ENCODE measurements around the gene GPR37.

GPR37 gene

GRCh38 chr7:124781418-124781817 is 15.8 kb upstream of the GPR37 start:
- no peak overlapping the region for H3K27ac ChIP-seq (ENCODE audit: poor library complexity, severe bottlenecking)
- H3K4me3 ChIP-seq (ENCODE audit: severe bottlenecking), result no peak overlapping the region
- H3K4me1 ChIP-seq (ENCODE audit: insufficient read depth, poor library complexity, severe bottlenecking), result no peaks in the 10 kb centered on the region
- TF ChIP-seq, protein P1, sequence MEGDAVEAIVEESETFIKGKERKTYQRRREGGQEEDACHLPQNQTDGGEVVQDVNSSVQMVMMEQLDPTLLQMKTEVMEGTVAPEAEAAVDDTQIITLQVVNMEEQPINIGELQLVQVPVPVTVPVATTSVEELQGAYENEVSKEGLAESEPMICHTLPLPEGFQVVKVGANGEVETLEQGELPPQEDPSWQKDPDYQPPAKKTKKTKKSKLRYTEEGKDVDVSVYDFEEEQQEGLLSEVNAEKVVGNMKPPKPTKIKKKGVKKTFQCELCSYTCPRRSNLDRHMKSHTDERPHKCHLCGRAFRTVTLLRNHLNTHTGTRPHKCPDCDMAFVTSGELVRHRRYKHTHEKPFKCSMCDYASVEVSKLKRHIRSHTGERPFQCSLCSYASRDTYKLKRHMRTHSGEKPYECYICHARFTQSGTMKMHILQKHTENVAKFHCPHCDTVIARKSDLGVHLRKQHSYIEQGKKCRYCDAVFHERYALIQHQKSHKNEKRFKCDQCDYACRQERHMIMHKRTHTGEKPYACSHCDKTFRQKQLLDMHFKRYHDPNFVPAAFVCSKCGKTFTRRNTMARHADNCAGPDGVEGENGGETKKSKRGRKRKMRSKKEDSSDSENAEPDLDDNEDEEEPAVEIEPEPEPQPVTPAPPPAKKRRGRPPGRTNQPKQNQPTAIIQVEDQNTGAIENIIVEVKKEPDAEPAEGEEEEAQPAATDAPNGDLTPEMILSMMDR (IDR thresholded peaks at IDR 0.05; ENCODE audit: poor library complexity, severe bottlenecking), result no peak
- no peaks in the 10 kb centered on the region for H3K36me3 ChIP-seq (ENCODE audit: low read depth)
- DNase-seq (ENCODE audit: low spot score) (no peak), ATAC-seq (ENCODE audit: low read depth) (no peak)
- no peaks in the 10 kb centered on the region for H3K9me3 ChIP-seq (ENCODE audit: severe bottlenecking)
- H3K27me3 ChIP-seq (ENCODE audit: insufficient read depth, poor library complexity, severe bottlenecking), result no peaks in the 10 kb centered on the region

- Histone ChIP-seq H3K27me3 (ENCODE audit: insufficient read depth, poor library complexity, severe bottlenecking) (no peaks in the 10 kb centered on the region), H3K27ac (ENCODE audit: poor library complexity, severe bottlenecking) (no peak overlapping the region), H3K36me3 (ENCODE audit: low read depth) (no peaks in the 10 kb centered on the region), H3K9me3 (ENCODE audit: severe bottlenecking) (no peaks in the 10 kb centered on the region), H3K4me3 (ENCODE audit: severe bottlenecking) (no peak overlapping the region), H3K4me1 (ENCODE audit: insufficient read depth, poor library complexity, severe bottlenecking) (no peaks in the 10 kb centered on the region)
- ATAC-seq (ENCODE audit: low read depth), result no peak
- no peak for DNase-seq (ENCODE audit: low spot score)
- TF ChIP-seq, protein P1 (IDR thresholded peaks at IDR 0.05; ENCODE audit: poor library complexity, severe bottlenecking), result no peak
Observed at GRCh38 chr7:124780608-124781007, 15.0 kb upstream of the GPR37 start.

DNA sequence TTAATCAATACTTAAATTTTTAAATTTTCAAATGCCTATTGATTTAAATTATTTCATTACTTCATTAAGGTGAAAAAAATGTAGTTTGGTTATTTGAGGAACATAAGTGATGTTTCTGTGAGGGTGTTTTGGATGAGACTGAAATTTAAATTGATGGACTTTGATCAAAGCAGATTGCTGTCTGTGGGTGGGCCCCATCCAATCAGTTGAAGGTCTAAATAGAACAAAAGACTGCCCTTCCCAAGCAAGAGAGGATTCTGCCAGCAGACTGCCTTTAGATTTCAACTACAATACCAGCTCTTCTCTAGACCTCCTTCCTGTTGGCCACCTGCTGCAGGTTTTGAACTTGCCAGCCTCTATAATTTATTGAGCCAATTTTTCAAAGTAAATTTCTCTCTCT is 14.5 kb upstream of the GPR37 start:
- ATAC-seq (ENCODE audit: low read depth), result no peak
- Histone ChIP-seq H3K27me3 (ENCODE audit: insufficient read depth, poor library complexity, severe bottlenecking) (no peaks in the 10 kb centered on the region), H3K9me3 (ENCODE audit: severe bottlenecking) (no peaks in the 10 kb centered on the region), H3K4me3 (ENCODE audit: severe bottlenecking) (no peak overlapping the region), H3K4me1 (ENCODE audit: insufficient read depth, poor library complexity, severe bottlenecking) (no peaks in the 10 kb centered on the region), H3K27ac (ENCODE audit: poor library complexity, severe bottlenecking) (no peak overlapping the region), H3K36me3 (ENCODE audit: low read depth) (no peaks in the 10 kb centered on the region)
- TF ChIP-seq, protein P1 (IDR thresholded peaks at IDR 0.05; ENCODE audit: poor library complexity, severe bottlenecking), result no peak
- no peak for DNase-seq (ENCODE audit: low spot score)

GRCh38 chr7:124779620-124780019 is 14.0 kb upstream of the GPR37 start:
- TF ChIP-seq, protein P1 (IDR thresholded peaks at IDR 0.05; ENCODE audit: poor library complexity, severe bottlenecking), result no peak
- Histone ChIP-seq H3K4me1 (ENCODE audit: insufficient read depth, poor library complexity, severe bottlenecking) (no peaks in the 10 kb centered on the region), H3K9me3 (ENCODE audit: severe bottlenecking) (no peaks in the 10 kb centered on the region), H3K27ac (ENCODE audit: poor library complexity, severe bottlenecking) (no peak overlapping the region), H3K4me3 (ENCODE audit: severe bottlenecking) (no peak overlapping the region), H3K36me3 (ENCODE audit: low read depth) (no peaks in the 10 kb centered on the region), H3K27me3 (ENCODE audit: insufficient read depth, poor library complexity, severe bottlenecking) (no peaks in the 10 kb centered on the region)
- DNase-seq (ENCODE audit: low spot score), result no peak
- ATAC-seq (ENCODE audit: low read depth), result no peak

- Histone ChIP-seq H3K27ac (ENCODE audit: poor library complexity, severe bottlenecking) (no peak overlapping the region), H3K9me3 (ENCODE audit: severe bottlenecking) (no peaks in the 10 kb centered on the region), H3K36me3 (ENCODE audit: low read depth) (no peaks in the 10 kb centered on the region), H3K4me3 (ENCODE audit: severe bottlenecking) (no peak overlapping the region), H3K27me3 (ENCODE audit: insufficient read depth, poor library complexity, severe bottlenecking) (no peaks in the 10 kb centered on the region), H3K4me1 (ENCODE audit: insufficient read depth, poor library complexity, severe bottlenecking) (no peaks in the 10 kb centered on the region)
- DNase-seq (ENCODE audit: low spot score) (no peak), ATAC-seq (ENCODE audit: low read depth) (no peak)
- TF ChIP-seq, protein P1 (IDR thresholded peaks at IDR 0.05; ENCODE audit: poor library complexity, severe bottlenecking), result no peak
Observed at GRCh38 chr7:124779194-124779593, 13.6 kb upstream of the GPR37 start.
